Stimulated activated naive CD4-positive, alpha-beta T cell treated with Interleukin-2 at 50 U/mL for 16 hours (primary cell): ENCODE measurements around the gene SLC22A7.

Experiments
- DNase-seq: peaks from one replicate; lab custom pipeline; 2025; lab: John Stamatoyannopoulos, UW

SLC22A7 gene

GRCh38 chr6:43265564-43265963 is 32.5 kb upstream of the SLC22A7 start:
- DNase-seq, result no peak

- no peak for DNase-seq
Measured at GRCh38 chr6:43267619-43268354, 30.3 kb upstream of the SLC22A7 start.

GRCh38 chr6:43268355-43268700 is 29.7 kb upstream of the SLC22A7 start:
- no peak for DNase-seq

GRCh38 chr6:43268782-43269272 is 29.2 kb upstream of the SLC22A7 start:
- no peak for DNase-seq

- DNase-seq, result peak; percentile 20
Measured at GRCh38 chr6:43269273-43270007, 28.6 kb upstream of the SLC22A7 start.

- DNase-seq, result no peak
Measured at GRCh38 chr6:43271103-43271815, 26.8 kb upstream of the SLC22A7 start.

GRCh38 chr6:43271944-43272343 is 26.1 kb upstream of the SLC22A7 start:
- no peak for DNase-seq

- DNase-seq, result no peak
Measured at GRCh38 chr6:43273707-43274106, 24.4 kb upstream of the SLC22A7 start.

- no peak for DNase-seq
Measured at GRCh38 chr6:43274127-43274915, 23.7 kb upstream of the SLC22A7 start.

- DNase-seq, result peak; percentile 15
Measured at GRCh38 chr6:43274916-43275597, 23.0 kb upstream of the SLC22A7 start.

- peak; percentile 9 for DNase-seq
Measured at GRCh38 chr6:43275801-43276576, 22.1 kb upstream of the SLC22A7 start.

- DNase-seq, result no peak
Measured at GRCh38 chr6:43276577-43277305, 21.3 kb upstream of the SLC22A7 start.

GRCh38 chr6:43277306-43277642 is 20.8 kb upstream of the SLC22A7 start:
- no peak for DNase-seq

- DNase-seq, result no peak
Measured at GRCh38 chr6:43277643-43278523, 20.2 kb upstream of the SLC22A7 start.

- no peak for DNase-seq
Measured at GRCh38 chr6:43278524-43279078, 19.5 kb upstream of the SLC22A7 start.

- DNase-seq, result no peak
Measured at GRCh38 chr6:43280234-43280633, 17.8 kb upstream of the SLC22A7 start.

- DNase-seq, result no peak
Measured at GRCh38 chr6:43282060-43282459, 16.0 kb upstream of the SLC22A7 start.

- no peak for DNase-seq
Measured at GRCh38 chr6:43282636-43283513, 15.2 kb upstream of the SLC22A7 start.
